Measurements from ENCODE around the gene AHCYL1. TPM values are rescaled to one million over a fixed set of nuclear protein-coding genes. Genes with fewer than 3 reads are reported as not detected.

The AHCYL1 gene
- polyA plus RNA-seq, 2 of the 4 experiments (the other 2 are of a cell fraction), result 124 to 148 TPM

DNA sequence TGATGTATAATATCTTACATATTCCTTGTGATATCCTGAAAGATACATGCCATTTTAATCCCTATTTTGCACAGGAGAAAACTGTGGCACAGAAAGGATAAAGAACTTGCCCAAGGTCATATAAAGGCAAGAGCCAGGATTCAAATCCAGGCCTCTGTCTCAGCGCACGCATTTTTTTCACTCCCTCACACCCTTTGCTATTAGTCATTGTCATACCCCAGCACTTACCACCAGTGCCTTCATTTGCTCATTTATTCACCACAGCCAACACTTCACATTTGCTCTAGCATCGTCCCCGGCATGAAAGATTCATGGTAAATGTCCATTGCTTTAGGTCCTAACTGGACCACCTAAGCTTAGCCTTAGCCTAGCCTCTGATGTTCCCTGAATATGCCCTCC, 71.7 kb downstream of the AHCYL1 start:
- ATAC-seq, result no peak
- CTCF ChIA-PET, result interaction anchor here (1.6 to 2.6 kb wide), 2 partner anchors 32 to 50 kb away, joined by 10 to 18 read pairs; no protein-coding TSS in a partner anchor
- H3K9me3 ChIP-seq, result no peaks in the 10 kb centered on the region

GRCh38 chr1:110056776-110057175, 72.2 kb downstream of the AHCYL1 start:
- CTCF ChIA-PET, result interaction anchor here (1.2 to 1.6 kb wide), 2 partner anchors 27 to 49 kb away, joined by 3 to 10 read pairs; no protein-coding TSS in a partner anchor
- Histone ChIP-seq H3K4me1 (no peaks in the 10 kb centered on the region), H3K9me3 (no peaks in the 10 kb centered on the region), H3K27ac (no peak overlapping the region), H3K4me3 (no peak overlapping the region), H3K4me2 (no peak overlapping the region)
- POLR2A ChIA-PET, result no interaction called here
- FAIRE-seq (no peak), DNase-seq (ENCODE audit: low read depth in 1 of 2, low spot score in 1 of 2) (no peak), ATAC-seq (no peak)
- TF ChIP-seq, protein P1, sequence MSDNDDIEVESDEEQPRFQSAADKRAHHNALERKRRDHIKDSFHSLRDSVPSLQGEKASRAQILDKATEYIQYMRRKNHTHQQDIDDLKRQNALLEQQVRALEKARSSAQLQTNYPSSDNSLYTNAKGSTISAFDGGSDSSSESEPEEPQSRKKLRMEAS (IDR thresholded peaks at IDR 0.05), result no peak
- TF ChIP-seq EP300 (IDR thresholded peaks at IDR 0.05), result no peak
- TF ChIP-seq ZC3H11A (IDR thresholded peaks at IDR 0.05), result no peak
- no peak for TF ChIP-seq HES2 (IDR thresholded peaks at IDR 0.05)
- no peak for TF ChIP-seq POLR2AphosphoS2 (conservative IDR thresholded peaks at IDR 0.05; ENCODE audit: low read length)
- TF ChIP-seq, protein P2, sequence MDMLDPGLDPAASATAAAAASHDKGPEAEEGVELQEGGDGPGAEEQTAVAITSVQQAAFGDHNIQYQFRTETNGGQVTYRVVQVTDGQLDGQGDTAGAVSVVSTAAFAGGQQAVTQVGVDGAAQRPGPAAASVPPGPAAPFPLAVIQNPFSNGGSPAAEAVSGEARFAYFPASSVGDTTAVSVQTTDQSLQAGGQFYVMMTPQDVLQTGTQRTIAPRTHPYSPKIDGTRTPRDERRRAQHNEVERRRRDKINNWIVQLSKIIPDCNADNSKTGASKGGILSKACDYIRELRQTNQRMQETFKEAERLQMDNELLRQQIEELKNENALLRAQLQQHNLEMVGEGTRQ (IDR thresholded peaks at IDR 0.05), result no peak
- TF ChIP-seq KDM1A (IDR thresholded peaks at IDR 0.05; ENCODE audit: low read depth), result no peak
- TF ChIP-seq NPAS2 (CRISPR knock-in tag; IDR thresholded peaks at IDR 0.05; ENCODE audit: borderline replicate concordance), result no peak
- TF ChIP-seq RARB (CRISPR knock-in tag; IDR thresholded peaks at IDR 0.05), result no peak
- no peak for TF ChIP-seq TFCP2L1 (CRISPR knock-in tag; IDR thresholded peaks at IDR 0.05)
- no peak for TF ChIP-seq CEBPB (IDR thresholded peaks at IDR 0.05)
- TF ChIP-seq E2F6 (IDR thresholded peaks at IDR 0.05; ENCODE audit: borderline replicate concordance, low read depth), result no peak
- TF ChIP-seq CBX8 (IDR thresholded peaks at IDR 0.05), result no peak
- 89% methylated on average over 3 of the region's 3 CpGs for WGBS (ENCODE audit: missing lambda C conversion rate)

More for the DNA sequence above, 71.7 kb downstream of the AHCYL1 start:
- POLR2A ChIA-PET, result no interaction called here
- Histone ChIP-seq H3K27ac (no peak overlapping the region), H3K4me3 (no peak overlapping the region), H3K4me1 (no peaks in the 10 kb centered on the region), H3K4me2 (no peak overlapping the region)
- TF ChIP-seq EHMT2 (IDR thresholded peaks at IDR 0.05; ENCODE audit: low read depth) (no peak), CHD2 (IDR thresholded peaks at IDR 0.05; ENCODE audit: low read length, partially characterized antibody) (no peak), ESRRA (IDR thresholded peaks at IDR 0.05; ENCODE audit: borderline replicate concordance, low read length) (no peak), HEYL (CRISPR knock-in tag; IDR thresholded peaks at IDR 0.05) (no peak), REST (IDR thresholded peaks at IDR 0.05) (no peak), HOXB13 (CRISPR knock-in tag; IDR thresholded peaks at IDR 0.05; ENCODE audit: low read depth) (no peak), KDM5A (IDR thresholded peaks at IDR 0.05) (no peak), FOSL2 (IDR thresholded peaks at IDR 0.05) (no peak), FOSL2 (CRISPR knock-in tag; IDR thresholded peaks at IDR 0.05) (no peak), JUNB (IDR thresholded peaks at IDR 0.05) (no peak), HES2 (IDR thresholded peaks at IDR 0.05) (no peak), GATA3 (IDR thresholded peaks at IDR 0.05; ENCODE audit: borderline replicate concordance) (no peak), NFE2L2 (conservative IDR thresholded peaks at IDR 0.05; ENCODE audit: low read length) (no peak), HOXA7 (CRISPR knock-in tag; IDR thresholded peaks at IDR 0.05) (no peak)
- TF ChIP-seq, protein P3, sequence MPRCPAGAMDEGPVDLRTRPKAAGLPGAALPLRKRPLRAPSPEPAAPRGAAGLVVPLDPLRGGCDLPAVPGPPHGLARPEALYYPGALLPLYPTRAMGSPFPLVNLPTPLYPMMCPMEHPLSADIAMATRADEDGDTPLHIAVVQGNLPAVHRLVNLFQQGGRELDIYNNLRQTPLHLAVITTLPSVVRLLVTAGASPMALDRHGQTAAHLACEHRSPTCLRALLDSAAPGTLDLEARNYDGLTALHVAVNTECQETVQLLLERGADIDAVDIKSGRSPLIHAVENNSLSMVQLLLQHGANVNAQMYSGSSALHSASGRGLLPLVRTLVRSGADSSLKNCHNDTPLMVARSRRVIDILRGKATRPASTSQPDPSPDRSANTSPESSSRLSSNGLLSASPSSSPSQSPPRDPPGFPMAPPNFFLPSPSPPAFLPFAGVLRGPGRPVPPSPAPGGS (IDR thresholded peaks at IDR 0.05), result no peak
- TF ChIP-seq, protein P2 (IDR thresholded peaks at IDR 0.05), result no peak
- FAIRE-seq (no peak), DNase-seq (ENCODE audit: low read depth in 1 of 2, low spot score in 1 of 2) (no peak)
- 95% methylated on average over 4 of the region's 4 CpGs for WGBS (ENCODE audit: missing lambda C conversion rate)
